Neural crest cell (in vitro differentiated cells): Measurements from ENCODE around the gene FBXW11. TPM values are rescaled to one million over a fixed set of nuclear protein-coding genes. Genes with fewer than 3 reads are reported as not detected.

Source experiments
- DNase-seq: peaks from one replicate; pipeline ENCODE4 v3.0.0; 2021; ENCODE audit warnings: low read depth, mixed read lengths, low spot score
- H3K27ac Mint-ChIP-seq: one replicate; pipeline ENCODE4 v1.8.0; 2021; ENCODE audit warnings: mild to moderate bottlenecking, mixed read lengths; ENCODE audit not compliant: unreplicated experiment
- H3K27me3 Mint-ChIP-seq: 2 replicates; pipeline ENCODE4 v1.8.0; 2021; ENCODE audit warnings: low read depth, mild to moderate bottlenecking, mixed read lengths
- H3K36me3 Mint-ChIP-seq: 2 replicates; pipeline ENCODE4 v1.8.0; 2021; ENCODE audit warnings: low read depth, mild to moderate bottlenecking, mixed read lengths
- H3K4me1 Mint-ChIP-seq: 2 replicates; pipeline ENCODE4 v1.8.0; 2021; ENCODE audit warnings: mixed read lengths
- H3K4me3 Mint-ChIP-seq: one replicate; pipeline ENCODE4 v1.8.0; 2021; ENCODE audit warnings: mild to moderate bottlenecking, mixed read lengths
- H3K9me3 Mint-ChIP-seq: 2 replicates; pipeline ENCODE4 v1.8.0; 2021; ENCODE audit warnings: mixed read lengths
- total RNA-seq: library from RNA; stranded (reverse); gene quantifications from 2 replicates; pipeline ENCODE4 v1.2.1, GENCODE V29; 2021
- TF ChIP-seq, protein P1 (sequence below): fragments of 200-600 bp; sonication (generic); conservative IDR thresholded peaks from 2 replicates; pipeline ENCODE4 v1.5.0; 2021; ENCODE audit warnings: antibody characterized with exemption, mild to moderate bottlenecking

Gene FBXW11
- total RNA-seq, 1 donor from 2014 or later, result 66.6 TPM

DNA sequence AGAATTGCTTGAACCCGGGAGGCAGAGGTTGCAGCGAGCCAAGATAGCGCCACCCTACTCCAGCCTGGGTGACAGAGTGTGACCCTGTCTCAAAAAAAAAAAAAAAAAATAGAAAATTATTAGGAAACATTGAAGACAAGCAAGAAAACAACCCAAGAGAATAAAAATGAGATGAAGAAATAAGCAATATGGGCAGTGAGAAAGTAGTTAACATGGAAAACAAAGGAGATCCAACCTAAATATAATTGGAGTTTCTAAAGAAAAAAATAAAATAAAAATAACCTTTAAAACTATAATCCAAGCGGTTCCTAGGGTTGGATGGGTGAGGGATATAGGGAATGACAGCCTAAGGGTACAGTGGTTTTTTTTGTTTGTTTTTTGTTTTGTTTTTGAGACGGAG lies 71.9 kb downstream of the FBXW11 start:
- DNase-seq, result no peak
- peaks cover 11% of the 10 kb centered on the region for H3K9me3 Mint-ChIP-seq
- TF ChIP-seq, protein P1, sequence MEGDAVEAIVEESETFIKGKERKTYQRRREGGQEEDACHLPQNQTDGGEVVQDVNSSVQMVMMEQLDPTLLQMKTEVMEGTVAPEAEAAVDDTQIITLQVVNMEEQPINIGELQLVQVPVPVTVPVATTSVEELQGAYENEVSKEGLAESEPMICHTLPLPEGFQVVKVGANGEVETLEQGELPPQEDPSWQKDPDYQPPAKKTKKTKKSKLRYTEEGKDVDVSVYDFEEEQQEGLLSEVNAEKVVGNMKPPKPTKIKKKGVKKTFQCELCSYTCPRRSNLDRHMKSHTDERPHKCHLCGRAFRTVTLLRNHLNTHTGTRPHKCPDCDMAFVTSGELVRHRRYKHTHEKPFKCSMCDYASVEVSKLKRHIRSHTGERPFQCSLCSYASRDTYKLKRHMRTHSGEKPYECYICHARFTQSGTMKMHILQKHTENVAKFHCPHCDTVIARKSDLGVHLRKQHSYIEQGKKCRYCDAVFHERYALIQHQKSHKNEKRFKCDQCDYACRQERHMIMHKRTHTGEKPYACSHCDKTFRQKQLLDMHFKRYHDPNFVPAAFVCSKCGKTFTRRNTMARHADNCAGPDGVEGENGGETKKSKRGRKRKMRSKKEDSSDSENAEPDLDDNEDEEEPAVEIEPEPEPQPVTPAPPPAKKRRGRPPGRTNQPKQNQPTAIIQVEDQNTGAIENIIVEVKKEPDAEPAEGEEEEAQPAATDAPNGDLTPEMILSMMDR, result no peak
- no peak overlapping the region for H3K27ac Mint-ChIP-seq
- H3K4me3 Mint-ChIP-seq, result no peak overlapping the region
- H3K36me3 Mint-ChIP-seq, result peaks cover 34% of the 10 kb centered on the region
- H3K27me3 Mint-ChIP-seq, result no peaks in the 10 kb centered on the region
- H3K4me1 Mint-ChIP-seq, result peaks cover 6% of the 10 kb centered on the region

DNA sequence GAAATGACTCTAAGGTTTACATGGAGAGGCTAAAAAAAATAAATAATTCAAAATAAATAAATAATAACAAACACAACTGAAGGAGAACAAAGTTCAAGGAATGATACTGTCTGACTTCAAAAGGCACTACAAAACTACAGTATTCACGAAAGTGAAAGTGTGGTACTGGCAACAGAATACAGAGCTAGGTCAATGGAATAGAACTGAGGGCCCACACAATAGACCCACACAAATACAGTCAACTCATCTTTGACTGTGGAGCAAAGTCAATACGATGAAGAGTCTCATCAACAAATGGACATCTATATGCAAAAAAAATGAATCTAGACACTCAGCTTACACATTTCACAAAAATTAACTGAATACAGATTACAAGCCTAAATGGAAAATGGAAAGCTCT lies 75.3 kb downstream of the FBXW11 start:
- no peak for DNase-seq
- Mint-ChIP-seq H3K4me3 (no peak overlapping the region), H3K27ac (no peak overlapping the region), H3K27me3 (no peaks in the 10 kb centered on the region), H3K4me1 (peaks cover 10% of the 10 kb centered on the region), H3K9me3 (peaks cover 11% of the 10 kb centered on the region), H3K36me3 (peaks cover 34% of the 10 kb centered on the region)
- TF ChIP-seq, protein P1, result no peak

DNA sequence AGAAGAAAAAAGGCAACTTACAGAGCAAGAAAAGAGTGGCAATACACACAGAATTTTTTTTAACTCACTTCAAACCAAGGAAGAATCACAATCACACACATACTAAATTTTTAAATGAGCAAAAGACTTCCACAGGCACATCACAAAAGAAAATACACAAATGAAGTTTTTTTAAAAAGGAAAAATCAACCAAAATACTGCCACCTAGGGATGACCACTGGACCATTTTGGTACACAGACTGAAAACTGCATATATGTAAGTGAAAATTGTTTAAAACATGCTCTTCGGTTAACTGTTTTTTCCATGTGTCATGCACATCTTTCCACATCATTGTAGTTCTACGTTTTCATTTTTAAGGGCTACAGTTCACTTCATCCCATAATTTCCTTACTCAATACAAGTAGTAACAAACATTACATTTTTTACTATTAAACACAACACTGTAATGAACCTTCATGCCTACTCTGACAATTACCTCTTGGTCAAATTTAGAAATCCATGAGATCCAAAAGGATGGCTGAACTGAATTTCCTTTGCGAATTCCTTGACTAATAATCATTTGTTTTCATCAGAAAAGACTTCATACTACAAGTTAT lies 79.0 kb downstream of the FBXW11 start:
- Mint-ChIP-seq H3K4me3 (no peak overlapping the region), H3K9me3 (peaks cover 7% of the 10 kb centered on the region), H3K36me3 (peaks cover 28% of the 10 kb centered on the region), H3K4me1 (peaks cover 4% of the 10 kb centered on the region), H3K27me3 (no peaks in the 10 kb centered on the region), H3K27ac (no peak overlapping the region)
- TF ChIP-seq, protein P1, result peak; percentile 57
- no peak for DNase-seq

DNA sequence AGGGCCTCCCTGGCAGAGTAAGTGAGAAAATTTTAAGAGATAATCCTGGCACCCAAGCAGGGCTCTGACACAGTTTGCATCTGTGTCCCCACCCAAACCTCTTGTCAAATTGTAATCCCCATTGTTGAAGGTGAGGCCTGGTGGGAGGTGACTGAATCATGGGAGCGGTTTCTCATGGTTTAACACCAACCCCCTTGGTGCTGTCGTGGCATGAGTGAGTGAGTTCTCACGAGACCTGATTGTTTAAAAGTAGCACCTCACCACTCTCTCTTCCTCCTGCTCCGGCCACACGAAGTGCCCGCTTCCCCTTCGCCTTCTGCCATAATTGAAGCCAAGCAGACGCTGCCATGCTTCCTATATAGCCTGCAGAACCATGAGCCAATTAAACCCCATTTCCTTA lies 80.1 kb downstream of the FBXW11 start:
- DNase-seq, result no peak
- H3K36me3 Mint-ChIP-seq, result peaks cover 18% of the 10 kb centered on the region
- peaks cover 6% of the 10 kb centered on the region for H3K4me1 Mint-ChIP-seq

DNA sequence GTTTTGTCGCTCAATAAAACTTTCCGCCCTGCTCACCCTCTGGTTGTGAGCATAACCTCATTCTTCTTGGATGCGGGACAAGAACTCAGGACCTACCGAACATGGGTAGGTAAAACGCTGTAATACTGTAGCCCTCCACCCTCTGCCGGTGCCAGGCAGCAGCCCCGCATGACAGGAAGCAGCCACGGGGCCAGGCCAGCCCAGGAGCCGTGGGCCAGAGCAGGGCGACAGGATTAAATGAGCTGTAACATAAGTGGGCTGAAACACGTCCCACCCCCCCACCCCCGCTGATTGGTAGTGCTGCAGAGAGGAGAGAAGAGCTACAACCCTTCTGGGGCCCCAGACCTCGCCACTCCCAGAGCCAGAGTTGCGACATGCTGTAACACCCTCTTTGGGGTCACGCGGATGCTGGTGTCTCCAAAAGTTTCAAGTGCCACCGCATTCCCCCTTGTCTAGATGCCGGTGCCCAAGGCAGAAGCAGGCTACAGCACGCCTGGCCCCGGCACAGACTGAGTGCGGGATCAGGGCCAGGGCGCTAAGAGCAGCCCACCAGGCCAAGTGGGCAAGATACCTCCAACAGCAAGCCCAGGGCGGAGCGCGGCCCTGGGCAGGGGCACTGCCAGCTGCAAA lies 81.8 kb downstream of the FBXW11 start:
- Mint-ChIP-seq H3K4me3 (no peak overlapping the region), H3K36me3 (peaks cover 11% of the 10 kb centered on the region), H3K4me1 (peaks cover 8% of the 10 kb centered on the region), H3K9me3 (peaks cover 2% of the 10 kb centered on the region), H3K27ac (no peak overlapping the region), H3K27me3 (no peaks in the 10 kb centered on the region)
- no peak for DNase-seq
- TF ChIP-seq, protein P1, result no peak

More for the DNA sequence above, 80.1 kb downstream of the FBXW11 start:
- no peaks in the 10 kb centered on the region for H3K27me3 Mint-ChIP-seq
- peaks cover 2% of the 10 kb centered on the region for H3K9me3 Mint-ChIP-seq
- TF ChIP-seq, protein P1, result no peak
- H3K27ac Mint-ChIP-seq, result peak overlapping the region; percentile 51
- H3K4me3 Mint-ChIP-seq, result no peak overlapping the region
